SK-N-MC (cell line): ENCODE measurements around the gene SEMA6A.
A peak's percentile ranks its signal among the peaks of the same experiment; 100 is the strongest.

Source experiments
- DNase-seq: peaks from one replicate; pipeline ENCODE4 v3.0.0-alpha.2; 2011; ENCODE audit warnings: low read depth, low spot score
- H3K27ac ChIP-seq: fragments of 200-600 bp; sonication (generic); 2 replicates; pipeline ENCODE4 v1.5.1; 2016; ENCODE audit warnings: mixed run types
- H3K36me3 ChIP-seq: fragments of 200-600 bp; sonication (generic); 2 replicates; pipeline ENCODE4 v1.6.1; 2017; ENCODE audit warnings: antibody characterized with exemption, low read length, mixed read lengths; ENCODE audit not compliant: insufficient read depth
- H3K4me3 ChIP-seq: fragments of 200-600 bp; sonication (generic); 2 replicates; pipeline ENCODE4 v1.5.1; 2016
- H3K9ac ChIP-seq: fragments of 200-600 bp; sonication (generic); 2 replicates; pipeline ENCODE4 v1.8.0; 2017; ENCODE audit warnings: mixed run types, mixed read lengths; ENCODE audit not compliant: insufficient read length
- H3K9me3 ChIP-seq: fragments of 200-600 bp; sonication (generic); 2 replicates; pipeline ENCODE4 v1.6.1; 2017; ENCODE audit warnings: low read depth, mild to moderate bottlenecking, antibody characterized with exemption, low read length, moderate library complexity, mixed read lengths
- EZH2 ChIP-seq: fragments of 200-600 bp; sonication (generic); IDR thresholded peaks from one replicate; pipeline ENCODE4 v1.6.1; 2017; ENCODE audit warnings: antibody characterized with exemption
- FOXP2 ChIP-seq: optimal IDR thresholded peaks from 2 replicates; pipeline ENCODE3; 2011; ENCODE audit warnings: mild to moderate bottlenecking, moderate library complexity; ENCODE audit not compliant: insufficient read depth; ENCODE audit errors: extremely low read length, control extremely low read depth
- POLR2AphosphoS5 ChIP-seq: IDR thresholded peaks from 2 replicates; pipeline ENCODE4 v1.6.1; 2012; ENCODE audit warnings: mild to moderate bottlenecking, low read depth, low read length, borderline replicate concordance

SEMA6A gene

DNA sequence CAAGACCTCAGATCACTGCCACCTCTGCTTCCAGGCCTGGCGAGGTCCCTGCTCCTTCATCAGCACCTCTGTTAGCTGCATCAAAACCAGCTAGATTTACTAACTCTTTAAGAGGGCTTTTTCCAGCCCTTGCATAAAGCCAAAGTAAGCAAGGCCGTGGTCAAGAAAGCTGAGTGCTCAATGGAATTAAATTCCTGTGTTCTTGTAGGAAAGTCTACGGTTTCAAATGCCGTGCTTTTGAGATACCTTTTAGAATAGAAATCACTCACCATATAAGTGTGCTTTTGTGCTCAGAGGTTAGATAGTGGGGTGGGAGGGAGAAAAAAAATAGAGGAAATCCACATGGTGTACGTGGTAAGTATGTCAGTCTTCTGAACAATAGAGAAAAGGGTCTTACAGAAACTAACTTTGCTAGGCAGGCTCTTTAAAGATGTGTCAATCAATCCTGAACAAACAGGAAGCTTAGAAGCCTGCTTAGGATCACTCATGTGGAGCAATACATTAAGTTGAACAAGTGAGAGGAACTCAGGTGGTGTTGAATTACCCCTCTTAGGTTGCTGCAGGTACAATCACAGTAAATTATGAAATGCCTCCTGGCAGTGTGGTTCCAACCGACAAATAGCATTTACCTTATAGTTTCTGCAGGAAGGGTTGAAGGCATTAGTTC is 79.7 kb downstream of the SEMA6A start:
- TF ChIP-seq FOXP2: no peak
- Histone ChIP-seq H3K9me3 (no peaks in the 10 kb centered on the region), H3K36me3 (peaks cover 18% of the 10 kb centered on the region), H3K4me3 (no peak overlapping the region), H3K9ac (no peak overlapping the region), H3K27ac (no peak overlapping the region)
- DNase-seq: no peak

DNA sequence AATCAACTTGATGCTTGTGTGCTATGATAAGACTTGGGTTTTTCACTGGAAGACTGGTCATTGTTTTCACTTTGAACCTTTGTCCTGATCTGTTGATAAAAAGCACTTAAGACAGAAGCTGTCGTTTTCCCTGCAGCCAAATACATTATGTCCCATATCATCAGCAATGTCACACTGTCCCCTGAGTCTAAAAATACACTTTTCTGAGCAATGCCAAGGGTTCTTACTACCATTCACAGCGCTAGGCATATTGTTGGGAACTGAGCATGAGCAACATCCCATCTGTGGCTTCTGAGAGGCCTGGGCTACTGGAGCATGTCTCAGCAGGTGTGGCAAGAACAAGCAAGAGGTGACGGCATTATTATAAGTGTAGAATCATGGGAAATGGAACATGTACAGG is 81.8 kb downstream of the SEMA6A start:
- H3K36me3 ChIP-seq: peaks cover 26% of the 10 kb centered on the region
- DNase-seq: no peak
- H3K9me3 ChIP-seq: no peaks in the 10 kb centered on the region

DNA sequence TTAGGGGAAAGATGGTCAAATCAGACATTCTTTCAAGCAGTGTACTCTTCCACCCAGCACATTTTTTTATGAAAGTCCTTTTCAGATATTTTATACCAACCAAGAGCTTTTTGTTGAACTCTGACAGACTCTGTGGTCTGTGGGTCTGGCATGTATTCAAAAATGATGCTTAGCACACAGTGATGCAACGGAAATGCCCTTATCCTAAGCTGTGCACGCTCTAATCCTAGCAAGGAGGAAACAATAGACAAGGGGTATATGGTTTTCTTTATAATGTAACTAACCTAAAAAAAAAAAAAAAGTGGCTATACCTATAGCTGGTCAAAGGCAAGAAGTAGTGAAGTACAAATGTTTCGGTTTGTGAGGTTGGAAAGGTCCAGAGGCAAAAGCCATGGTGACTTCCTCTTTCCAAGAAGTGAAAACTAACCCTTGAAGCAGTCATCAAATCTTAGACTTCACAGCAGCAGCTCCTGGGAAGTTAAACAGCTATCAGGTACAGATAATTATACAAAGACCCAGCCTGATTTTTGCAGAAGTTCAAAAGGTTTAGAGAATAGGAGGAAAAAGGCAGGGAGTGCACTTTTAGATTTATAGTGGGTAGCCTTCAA is 82.5 kb downstream of the SEMA6A start:
- Histone ChIP-seq H3K27ac (no peak overlapping the region; the same call in 1 of the 2 replicates), H3K9me3 (no peaks in the 10 kb centered on the region), H3K4me3 (no peak overlapping the region), H3K9ac (no peak overlapping the region), H3K36me3 (peaks cover 26% of the 10 kb centered on the region)
- DNase-seq: peak; percentile 80
- peak; percentile 33; the same call in 1 of the 2 replicates for TF ChIP-seq POLR2AphosphoS5
- no peak for TF ChIP-seq EZH2
- TF ChIP-seq FOXP2: peak; percentile 40

More for the DNA sequence above, 81.8 kb downstream of the SEMA6A start:
- no peak overlapping the region for H3K27ac ChIP-seq
- no peak overlapping the region for H3K9ac ChIP-seq
- no peak overlapping the region for H3K4me3 ChIP-seq
- TF ChIP-seq EZH2 (no peak), FOXP2 (no peak), POLR2AphosphoS5 (no peak)

DNA sequence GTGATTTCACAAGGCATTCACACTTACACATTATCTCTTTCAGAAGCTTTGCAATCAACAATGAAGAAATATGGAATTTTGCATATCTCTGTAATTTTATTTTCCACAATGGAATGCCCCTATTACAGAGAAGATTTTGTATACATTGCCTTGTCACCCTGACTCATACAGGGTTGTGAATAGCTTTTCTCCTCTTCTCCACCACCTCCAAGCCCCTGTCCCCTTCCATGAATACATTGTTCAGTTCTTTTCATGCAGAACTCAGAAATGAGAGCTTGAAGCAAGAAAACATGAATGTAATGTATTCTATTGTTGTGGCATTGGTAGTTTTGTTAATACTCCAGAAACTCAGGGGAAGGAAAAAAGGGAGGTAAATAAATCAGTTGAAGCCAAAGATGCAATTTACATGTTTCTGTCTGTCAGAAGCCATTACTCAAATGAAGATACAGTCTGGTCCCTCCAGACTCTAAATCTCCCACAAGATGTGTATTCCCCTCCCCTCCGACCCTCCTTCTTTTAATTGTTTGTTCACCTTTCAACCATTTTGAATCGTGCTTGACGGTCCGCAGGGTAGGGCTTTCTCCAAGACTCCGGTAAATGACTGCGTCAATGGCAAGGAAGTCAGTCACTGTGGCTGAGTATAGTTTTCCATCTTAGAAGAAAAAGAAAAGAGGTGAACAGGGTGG is 86.1 kb downstream of the SEMA6A start:
- no peaks in the 10 kb centered on the region for H3K9me3 ChIP-seq
- DNase-seq: no peak
- H3K27ac ChIP-seq: no peak overlapping the region
- TF ChIP-seq EZH2: no peak
- TF ChIP-seq POLR2AphosphoS5: no peak
- TF ChIP-seq FOXP2: no peak
- peaks cover 25% of the 10 kb centered on the region for H3K36me3 ChIP-seq
- no peak overlapping the region for H3K9ac ChIP-seq
- no peak overlapping the region for H3K4me3 ChIP-seq

DNA sequence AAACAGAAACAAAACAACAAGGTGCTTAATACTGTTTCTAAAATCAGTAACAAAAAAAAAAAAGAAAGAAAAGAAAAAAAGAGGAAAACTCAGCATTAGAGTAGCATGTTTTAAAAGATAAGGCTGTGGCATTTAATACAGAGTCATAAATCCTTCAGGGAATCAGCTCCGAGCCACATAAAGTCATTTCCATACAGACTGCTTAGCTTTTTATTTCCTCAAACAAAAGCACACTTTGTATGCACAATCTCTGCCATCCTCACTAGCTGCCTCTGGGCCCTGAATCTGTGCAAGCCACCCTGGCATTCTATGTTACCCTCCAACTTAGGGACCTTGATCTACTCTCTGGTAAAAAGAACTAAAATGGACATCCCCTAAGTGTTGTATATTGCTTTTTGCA is 87.6 kb downstream of the SEMA6A start:
- H3K36me3 ChIP-seq: peaks cover 33% of the 10 kb centered on the region
- H3K9me3 ChIP-seq: no peaks in the 10 kb centered on the region
- no peak overlapping the region for H3K9ac ChIP-seq
- no peak overlapping the region for H3K4me3 ChIP-seq
- H3K27ac ChIP-seq: no peak overlapping the region
- DNase-seq: no peak
- TF ChIP-seq FOXP2: no peak
- TF ChIP-seq EZH2: no peak
- no peak for TF ChIP-seq POLR2AphosphoS5

DNA sequence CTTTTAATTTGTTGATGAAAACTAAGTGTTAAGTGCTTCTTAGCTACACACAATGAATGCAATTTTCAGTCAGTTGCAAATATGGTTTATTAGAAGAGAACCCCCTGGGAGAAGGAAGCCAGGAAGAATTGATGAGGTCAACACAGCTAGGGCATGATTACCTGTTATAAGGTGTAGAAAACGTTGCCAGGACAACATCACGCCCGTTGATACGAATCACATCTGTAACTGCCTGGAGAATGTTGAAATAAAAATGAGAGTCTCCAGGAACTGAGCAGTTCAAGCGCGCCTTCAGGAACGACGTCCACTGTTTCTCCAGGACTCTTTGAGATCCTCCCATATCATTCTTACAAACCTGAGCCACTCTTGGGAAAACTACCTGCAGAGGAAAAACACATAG is 88.0 kb downstream of the SEMA6A start:
- no peak overlapping the region for H3K27ac ChIP-seq
- DNase-seq: no peak
- H3K4me3 ChIP-seq: no peak overlapping the region
- TF ChIP-seq POLR2AphosphoS5 (no peak), EZH2 (no peak), FOXP2 (no peak)
- no peaks in the 10 kb centered on the region for H3K9me3 ChIP-seq
- no peak overlapping the region for H3K9ac ChIP-seq
- H3K36me3 ChIP-seq: peaks cover 37% of the 10 kb centered on the region

DNA sequence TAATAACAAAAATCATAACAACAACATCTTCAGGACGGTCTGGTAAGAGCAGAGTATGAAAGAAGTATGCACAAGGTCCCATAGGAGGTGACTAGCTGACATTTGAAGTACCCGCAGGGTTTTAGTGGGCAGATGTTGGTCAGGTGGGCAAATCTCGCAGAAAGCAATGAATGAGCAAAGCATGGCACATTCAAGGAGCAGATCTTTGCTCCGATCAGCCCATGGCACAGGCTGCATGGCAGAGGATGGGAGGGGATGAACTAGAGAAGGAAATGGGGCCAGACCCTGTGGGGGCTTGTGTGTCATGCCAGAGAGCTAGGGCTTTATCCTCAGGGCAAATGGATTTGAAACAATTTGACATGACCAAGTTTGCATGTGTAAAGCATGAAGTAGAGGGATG is 90.0 kb downstream of the SEMA6A start:
- Histone ChIP-seq H3K9ac (no peak overlapping the region), H3K4me3 (no peak overlapping the region), H3K9me3 (no peaks in the 10 kb centered on the region), H3K36me3 (peaks cover 43% of the 10 kb centered on the region), H3K27ac (no peak overlapping the region)
- no peak for DNase-seq
- TF ChIP-seq POLR2AphosphoS5 (no peak), EZH2 (no peak), FOXP2 (no peak)

DNA sequence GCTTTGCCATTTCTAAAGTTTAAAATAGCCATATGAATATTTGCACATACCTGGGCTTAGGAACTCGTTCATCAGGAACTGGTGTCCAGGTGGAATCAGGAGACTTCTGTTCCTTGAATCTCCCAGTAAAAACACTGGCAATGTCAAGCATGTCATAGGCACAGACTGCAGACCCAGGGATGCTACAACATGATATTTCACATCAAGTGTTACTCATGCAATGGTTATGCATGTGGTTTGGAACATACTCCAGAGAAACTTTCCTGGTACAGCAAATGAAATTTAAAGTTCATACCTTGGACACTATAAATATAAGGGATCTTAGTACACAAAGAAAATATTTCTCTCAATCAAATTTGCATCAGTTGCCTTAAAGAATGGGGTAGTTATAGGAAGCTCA is 92.2 kb downstream of the SEMA6A start:
- TF ChIP-seq POLR2AphosphoS5: no peak
- TF ChIP-seq EZH2: no peak
- TF ChIP-seq FOXP2: no peak
- peaks cover 54% of the 10 kb centered on the region for H3K36me3 ChIP-seq
- no peak for DNase-seq

DNA sequence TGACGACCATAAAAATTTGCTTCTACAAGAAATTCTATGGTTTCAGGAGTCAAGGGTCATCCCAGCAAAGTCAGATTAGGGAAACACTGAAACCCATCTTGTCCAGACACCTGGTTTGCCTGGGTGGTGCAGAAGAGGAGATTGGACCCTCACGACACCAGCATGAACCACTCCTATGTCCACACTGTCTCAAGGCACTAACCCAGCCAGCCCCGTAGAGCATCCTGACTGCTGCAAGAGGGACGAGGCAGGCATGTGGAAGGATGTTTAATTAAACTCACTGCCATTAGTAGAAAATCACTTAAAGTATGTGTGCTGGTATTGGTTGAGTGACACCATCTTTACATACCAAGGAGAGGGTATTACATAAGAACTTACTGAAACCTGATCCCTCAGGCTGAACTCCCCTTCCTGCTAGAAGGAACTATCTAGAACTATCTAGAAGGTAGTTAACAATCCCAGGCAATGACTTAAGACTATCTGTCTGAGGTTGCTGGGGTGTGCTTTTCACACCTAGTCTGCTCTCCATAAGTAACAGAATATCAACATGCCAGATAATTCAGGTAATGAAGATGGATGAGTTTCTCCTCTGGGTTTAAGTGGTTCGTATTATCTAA is 93.6 kb downstream of the SEMA6A start:
- Histone ChIP-seq H3K4me3 (no peak overlapping the region), H3K36me3 (peaks cover 58% of the 10 kb centered on the region), H3K9ac (no peak overlapping the region), H3K27ac (no peak overlapping the region), H3K9me3 (no peaks in the 10 kb centered on the region)
- TF ChIP-seq FOXP2 (no peak), EZH2 (no peak), POLR2AphosphoS5 (no peak)
- no peak for DNase-seq

More for the DNA sequence above, 92.2 kb downstream of the SEMA6A start:
- no peaks in the 10 kb centered on the region for H3K9me3 ChIP-seq
- H3K27ac ChIP-seq: no peak overlapping the region
- H3K4me3 ChIP-seq: no peak overlapping the region
- no peak overlapping the region for H3K9ac ChIP-seq
